Measurements from ENCODE around the gene KRT16. TPM values are rescaled to one million over a fixed set of nuclear protein-coding genes. Genes with fewer than 3 reads are reported as not detected.
"Not testable (repeated sequence)": the region's sequence is repeated elsewhere in the genome, so short reads cannot be mapped to it uniquely, and the experiment has no call there.

The KRT16 gene
- total RNA-seq, 6 donors from 2014 or later, result not detected

DNA sequence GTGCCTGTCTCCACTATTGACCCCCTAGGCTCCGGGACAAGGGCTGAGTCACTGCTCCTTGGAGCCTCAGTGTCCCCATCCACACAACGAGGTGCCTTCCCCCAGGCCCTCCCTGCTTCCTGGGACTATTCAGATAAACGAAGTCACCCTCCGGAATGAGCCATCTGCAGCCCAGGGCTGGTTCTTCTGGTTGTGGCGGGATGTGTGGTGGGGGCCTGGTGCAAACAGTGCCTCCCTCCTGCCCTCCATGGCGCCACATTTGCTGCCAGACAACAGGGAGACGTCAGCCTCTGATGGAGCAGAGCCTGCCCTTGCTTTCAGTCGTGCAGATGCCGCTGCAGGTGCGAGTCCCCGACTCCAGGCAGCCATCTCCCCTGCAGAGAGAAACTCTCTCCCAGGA, 5.1 kb upstream of the KRT16 start:
- Histone ChIP-seq H3K27ac (no peak overlapping the region), H3K9me3 (no peaks in the 10 kb centered on the region), H3K4me1 (no peaks in the 10 kb centered on the region), H3K4me3 (no peak overlapping the region), H3K27me3 (no peaks in the 10 kb centered on the region), H3K36me3 (no peaks in the 10 kb centered on the region)
- 67 to 69% methylated on average over 8 to 9 of the region's 11 CpGs for WGBS, 2 donors
- ATAC-seq (ENCODE audit: low FRiP score in 2 of 2), result peak in 1 of 2 donors; percentile 25
- no peak for TF ChIP-seq POLR2A (IDR thresholded peaks at IDR 0.05)
- TF ChIP-seq POLR2AphosphoS5 (IDR thresholded peaks at IDR 0.05), result no peak
- no peak for TF ChIP-seq EP300 (IDR thresholded peaks at IDR 0.05)
- TF ChIP-seq, protein P1, sequence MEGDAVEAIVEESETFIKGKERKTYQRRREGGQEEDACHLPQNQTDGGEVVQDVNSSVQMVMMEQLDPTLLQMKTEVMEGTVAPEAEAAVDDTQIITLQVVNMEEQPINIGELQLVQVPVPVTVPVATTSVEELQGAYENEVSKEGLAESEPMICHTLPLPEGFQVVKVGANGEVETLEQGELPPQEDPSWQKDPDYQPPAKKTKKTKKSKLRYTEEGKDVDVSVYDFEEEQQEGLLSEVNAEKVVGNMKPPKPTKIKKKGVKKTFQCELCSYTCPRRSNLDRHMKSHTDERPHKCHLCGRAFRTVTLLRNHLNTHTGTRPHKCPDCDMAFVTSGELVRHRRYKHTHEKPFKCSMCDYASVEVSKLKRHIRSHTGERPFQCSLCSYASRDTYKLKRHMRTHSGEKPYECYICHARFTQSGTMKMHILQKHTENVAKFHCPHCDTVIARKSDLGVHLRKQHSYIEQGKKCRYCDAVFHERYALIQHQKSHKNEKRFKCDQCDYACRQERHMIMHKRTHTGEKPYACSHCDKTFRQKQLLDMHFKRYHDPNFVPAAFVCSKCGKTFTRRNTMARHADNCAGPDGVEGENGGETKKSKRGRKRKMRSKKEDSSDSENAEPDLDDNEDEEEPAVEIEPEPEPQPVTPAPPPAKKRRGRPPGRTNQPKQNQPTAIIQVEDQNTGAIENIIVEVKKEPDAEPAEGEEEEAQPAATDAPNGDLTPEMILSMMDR (IDR thresholded peaks at IDR 0.05), result no peak
- DNase-seq, result no peak

DNA sequence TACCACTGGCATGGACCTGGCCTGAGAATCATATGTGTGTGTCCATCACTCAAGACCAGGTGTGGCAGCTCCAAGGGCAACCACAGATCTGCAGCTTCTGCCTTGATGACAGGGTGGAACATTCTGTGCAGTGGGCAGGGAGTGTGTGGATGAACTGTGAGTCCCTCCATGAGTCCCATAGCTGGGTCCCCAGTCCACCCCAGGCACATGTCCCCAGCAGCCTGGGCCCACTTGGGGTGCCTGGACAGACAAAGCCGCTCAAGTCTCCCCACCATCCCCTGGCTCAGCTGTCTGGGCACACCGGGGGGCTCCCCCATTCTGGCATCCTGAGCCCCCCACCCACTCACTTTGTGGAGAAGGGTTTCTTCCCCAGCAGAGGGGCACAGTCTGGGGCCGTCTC, 4.6 kb upstream of the KRT16 start:
- 79 to 93% methylated on average over 3 of the region's 3 CpGs for WGBS, 2 donors
- H3K36me3 ChIP-seq, result no peaks in the 10 kb centered on the region
- TF ChIP-seq POLR2AphosphoS5 (IDR thresholded peaks at IDR 0.05) (no peak), EP300 (IDR thresholded peaks at IDR 0.05) (no peak), POLR2A (IDR thresholded peaks at IDR 0.05) (no peak)
- TF ChIP-seq, protein P1 (IDR thresholded peaks at IDR 0.05), result no peak
- no peak for DNase-seq
- H3K4me3 ChIP-seq, result no peak overlapping the region
- no peaks in the 10 kb centered on the region for H3K9me3 ChIP-seq
- ATAC-seq (ENCODE audit: low FRiP score in 2 of 2), result peak in 1 of 2 donors; percentile 56
- H3K27ac ChIP-seq, result no peak overlapping the region
- H3K27me3 ChIP-seq, result no peaks in the 10 kb centered on the region
- no peaks in the 10 kb centered on the region for H3K4me1 ChIP-seq

DNA sequence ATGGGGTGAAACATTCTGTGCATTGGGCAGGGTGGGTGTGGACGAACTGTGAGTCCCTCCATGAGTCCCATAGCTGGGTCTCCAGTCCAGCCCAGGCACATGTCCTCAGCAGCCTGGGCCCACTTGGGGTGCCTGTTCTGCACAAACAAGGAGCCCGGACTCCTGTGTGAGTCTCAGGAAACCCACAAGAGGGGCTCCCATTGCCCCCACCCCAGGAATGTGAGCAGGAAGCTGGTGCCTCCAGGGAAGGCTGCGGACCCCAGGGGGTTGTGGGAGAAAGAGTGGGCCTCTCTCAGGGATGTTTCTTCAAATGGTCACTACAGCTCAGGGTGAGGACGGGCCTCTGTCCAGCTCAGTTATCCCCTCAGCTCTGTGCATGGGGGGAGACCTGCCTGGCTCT, 3.9 kb upstream of the KRT16 start:
- H3K4me3 ChIP-seq; H3K9me3 ChIP-seq; H3K27me3 ChIP-seq; H3K4me1 ChIP-seq; DNase-seq; ATAC-seq (ENCODE audit: low FRiP score in 2 of 2); H3K27ac ChIP-seq; H3K36me3 ChIP-seq: not testable (repeated sequence)
- 48 to 77% methylated on average over 3 to 4 of the region's 4 CpGs for WGBS, 2 donors

DNA sequence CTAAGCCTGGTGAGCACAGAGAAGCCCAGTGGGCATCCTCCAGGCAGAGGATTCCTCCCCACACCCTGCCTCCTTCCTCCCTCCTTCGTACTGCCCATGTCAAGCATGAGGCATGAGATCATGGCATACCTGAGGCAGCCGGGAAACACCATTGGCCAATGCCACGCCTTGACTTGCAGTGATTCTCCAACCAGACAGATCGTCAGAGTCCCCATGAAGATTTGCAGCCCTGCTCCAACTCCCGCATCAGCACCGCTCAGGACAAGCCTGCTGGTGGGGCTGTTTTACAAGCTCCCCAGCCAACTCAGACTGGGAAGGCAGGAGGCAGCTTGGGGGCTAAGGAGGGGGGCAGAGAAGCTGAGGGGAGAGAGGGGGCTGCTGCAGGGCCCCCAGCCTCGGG, 2.9 kb upstream of the KRT16 start:
- Histone ChIP-seq H3K9me3 (no peaks in the 10 kb centered on the region), H3K27me3 (no peaks in the 10 kb centered on the region), H3K4me1 (no peaks in the 10 kb centered on the region), H3K36me3 (no peaks in the 10 kb centered on the region), H3K4me3 (no peak overlapping the region), H3K27ac (no peak overlapping the region)
- TF ChIP-seq EP300 (IDR thresholded peaks at IDR 0.05) (no peak), POLR2A (IDR thresholded peaks at IDR 0.05) (no peak), POLR2AphosphoS5 (IDR thresholded peaks at IDR 0.05) (no peak)
- TF ChIP-seq, protein P1 (IDR thresholded peaks at IDR 0.05), result no peak
- no peak for ATAC-seq (ENCODE audit: low FRiP score in 2 of 2)
- 19 to 32% methylated on average over 5 of the region's 7 CpGs for WGBS, 2 donors
- no peak for DNase-seq

DNA sequence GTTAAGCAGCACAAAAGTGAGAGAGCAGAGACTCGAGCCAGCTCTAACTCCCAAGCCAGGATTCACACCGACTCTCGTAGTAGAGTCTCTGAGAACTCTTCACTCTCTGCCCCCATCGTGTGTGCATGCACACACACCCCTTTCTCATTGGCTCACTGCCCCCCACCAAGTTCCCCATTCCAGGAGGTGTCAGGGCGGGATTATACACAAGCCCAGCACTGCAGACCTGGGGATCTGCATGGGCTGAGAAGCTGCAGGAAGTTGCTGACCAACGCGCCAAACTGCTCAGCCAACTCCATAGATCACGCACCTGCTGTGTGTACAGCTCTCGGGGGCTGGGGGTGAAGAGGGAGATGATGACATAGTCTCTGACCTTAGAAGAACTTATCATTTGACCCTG, 2.2 kb upstream of the KRT16 start:
- H3K27ac ChIP-seq; H3K36me3 ChIP-seq; DNase-seq; H3K4me3 ChIP-seq; H3K4me1 ChIP-seq; H3K27me3 ChIP-seq; ATAC-seq (ENCODE audit: low FRiP score in 2 of 2); H3K9me3 ChIP-seq: not testable (repeated sequence)
- WGBS, 2 donors, result 29 to 39% methylated on average over 4 to 9 of the region's 9 CpGs

DNA sequence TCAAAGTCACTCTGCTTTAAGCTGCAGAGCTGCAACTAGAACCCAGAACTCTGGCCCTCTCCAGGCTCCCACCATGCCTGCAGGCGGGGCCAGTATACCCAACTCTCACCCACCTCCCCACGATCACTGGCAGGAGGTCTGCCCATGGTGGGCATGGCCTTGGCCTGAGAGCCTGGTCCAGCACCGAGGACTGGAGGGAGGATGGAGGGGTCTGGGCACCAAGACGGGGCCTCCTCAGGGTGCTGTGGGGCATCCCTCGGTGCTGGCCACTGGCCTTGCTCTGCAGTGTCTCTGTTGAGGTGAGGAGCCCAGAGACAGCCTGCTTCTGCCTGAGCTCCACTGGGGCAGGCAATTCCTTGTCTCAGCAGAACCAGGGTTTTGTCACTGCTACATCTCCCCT, 1.5 kb upstream of the KRT16 start:
- no peak overlapping the region for H3K27ac ChIP-seq
- 100% methylated on average over 2 to 5 of the region's 5 CpGs for WGBS, 2 donors
- no peaks in the 10 kb centered on the region for H3K4me1 ChIP-seq
- H3K27me3 ChIP-seq, result no peaks in the 10 kb centered on the region
- TF ChIP-seq EP300 (IDR thresholded peaks at IDR 0.05) (no peak), POLR2AphosphoS5 (IDR thresholded peaks at IDR 0.05) (no peak), POLR2A (IDR thresholded peaks at IDR 0.05) (no peak)
- TF ChIP-seq, protein P1 (IDR thresholded peaks at IDR 0.05), result no peak
- ATAC-seq (ENCODE audit: low FRiP score in 2 of 2) (no peak), DNase-seq (no peak)
- H3K4me3 ChIP-seq, result no peak overlapping the region
- H3K36me3 ChIP-seq, result no peaks in the 10 kb centered on the region
- H3K9me3 ChIP-seq, result no peaks in the 10 kb centered on the region
